GM23338 (cell line): Measurements from ENCODE around the gene SSH2. TPM values are rescaled to one million over a fixed set of nuclear protein-coding genes. Genes with fewer than 3 reads are reported as not detected.

Experiments
- ATAC-seq: fragments of 200-7000 bp; cut with Tn5 transposase; 3 replicates; pipeline ENCODE4 v1.9.1; 2020
- DNase-seq: peaks from one replicate; pipeline ENCODE4 v3.0.0-alpha.2; 2015; ENCODE audit warnings: low spot score
- H2AFZ ChIP-seq: fragments of 200-600 bp; sonication (generic); 2 replicates; pipeline ENCODE4 v1.8.0; 2016; ENCODE audit warnings: antibody characterized with exemption, mild to moderate bottlenecking, moderate library complexity
- H3F3A ChIP-seq: fragments of 200-600 bp; sonication (generic); replicated peaks from 2 replicates; pipeline ENCODE4 v1.8.0; 2017; ENCODE audit warnings: antibody characterized with exemption, mixed run types, low read depth
- H3K27ac ChIP-seq: fragments of 200-600 bp; sonication (generic); 2 replicates; pipeline ENCODE4 v1.6.1; 2016; ENCODE audit warnings: low read depth
- H3K27me3 ChIP-seq: fragments of 200-600 bp; sonication (generic); 2 replicates; pipeline ENCODE4 v1.8.0; 2016; ENCODE audit warnings: mild to moderate bottlenecking, mixed run types, moderate library complexity; ENCODE audit not compliant: insufficient read depth
- H3K36me3 ChIP-seq: fragments of 200-600 bp; sonication (generic); 2 replicates; pipeline ENCODE4 v1.8.0; 2016; ENCODE audit warnings: mild to moderate bottlenecking; ENCODE audit not compliant: insufficient read depth
- H3K4me1 ChIP-seq: fragments of 200-600 bp; sonication (generic); 2 replicates; pipeline ENCODE4 v1.8.0; 2016; ENCODE audit warnings: mild to moderate bottlenecking, moderate library complexity; ENCODE audit not compliant: insufficient read depth
- H3K4me2 ChIP-seq: fragments of 200-600 bp; sonication (generic); 2 replicates; pipeline ENCODE4 v1.7.1; 2017; ENCODE audit warnings: mixed run types
- H3K4me3 ChIP-seq: fragments of 200-600 bp; sonication (generic); 2 replicates; pipeline ENCODE4 v1.6.1; 2016; ENCODE audit warnings: mixed run types
- H3K79me2 ChIP-seq: fragments of 200-600 bp; sonication (generic); replicated peaks from 2 replicates; pipeline ENCODE4 v1.8.0; 2017; ENCODE audit warnings: mild to moderate bottlenecking; ENCODE audit not compliant: insufficient read depth
- H3K9me2 ChIP-seq: fragments of 200-600 bp; sonication (generic); 2 replicates; pipeline ENCODE4 v1.8.0; 2017; ENCODE audit not compliant: insufficient read depth
- H4K20me1 ChIP-seq: fragments of 200-600 bp; sonication (generic); replicated peaks from 2 replicates; pipeline ENCODE4 v1.8.0; 2017; ENCODE audit warnings: mild to moderate bottlenecking; ENCODE audit not compliant: insufficient read depth
- H3K27ac Mint-ChIP-seq: 2 replicates; pipeline ENCODE4 v1.8.0; 2020; ENCODE audit warnings: inconsistent platforms, mild to moderate bottlenecking, moderate library complexity, mixed read lengths
- H3K27me3 Mint-ChIP-seq: 3 replicates; pipeline ENCODE4 v1.8.0; 2022; ENCODE audit warnings: low read depth, mild to moderate bottlenecking, moderate library complexity, mixed read lengths, inconsistent platforms; ENCODE audit not compliant: insufficient read depth, poor library complexity
- H3K36me3 Mint-ChIP-seq: 3 replicates; pipeline ENCODE4 v1.8.0; 2021; ENCODE audit warnings: low read depth, mild to moderate bottlenecking, inconsistent platforms, moderate library complexity, mixed read lengths
- H3K4me1 Mint-ChIP-seq: 3 replicates; pipeline ENCODE4 v1.8.0; 2020; ENCODE audit warnings: mild to moderate bottlenecking, inconsistent platforms, mixed read lengths
- H3K4me3 Mint-ChIP-seq: 3 replicates; pipeline ENCODE4 v1.8.0; 2021; ENCODE audit warnings: moderate library complexity, mild to moderate bottlenecking, inconsistent platforms, mixed read lengths
- H3K9me3 Mint-ChIP-seq: 3 replicates; pipeline ENCODE4 v1.8.0; 2020; ENCODE audit warnings: moderate library complexity, mild to moderate bottlenecking, inconsistent platforms, mixed read lengths
- ETS1 ChIP-seq: IDR thresholded peaks from 2 replicates; pipeline ENCODE4 v1.6.1; 2016; ENCODE audit warnings: antibody characterized with exemption
- EZH2phosphoT487 ChIP-seq: fragments of 200-600 bp; sonication (generic); IDR thresholded peaks from one replicate; pipeline ENCODE4 v1.8.1; 2018; ENCODE audit warnings: antibody characterized with exemption; ENCODE audit not compliant: unreplicated experiment
- JUNB ChIP-seq: IDR thresholded peaks from one replicate; pipeline ENCODE4 v1.6.1; 2016; ENCODE audit warnings: antibody characterized with exemption; ENCODE audit not compliant: unreplicated experiment
- NANOG ChIP-seq: IDR thresholded peaks from 2 replicates; pipeline ENCODE4 v1.6.1; 2016; ENCODE audit warnings: antibody characterized with exemption, borderline replicate concordance
- REST ChIP-seq: IDR thresholded peaks from one replicate; pipeline ENCODE4 v1.6.1; 2018; ENCODE audit warnings: antibody characterized with exemption; ENCODE audit not compliant: unreplicated experiment
- ZNF114 ChIP-seq: fragments of 250-450 bp; sonication (Bioruptor Pico); IDR thresholded peaks from 2 replicates; pipeline ENCODE4 v1.5.0; 2020; ENCODE audit warnings: mild to moderate bottlenecking, moderate library complexity
- ZNF331 ChIP-seq: fragments of 250-450 bp; sonication (Bioruptor Pico); IDR thresholded peaks from 2 replicates; pipeline ENCODE4 v1.5.0; 2020; ENCODE audit warnings: low read depth, mild to moderate bottlenecking, moderate library complexity
- ZNF462 ChIP-seq: fragments of 250-450 bp; sonication (Bioruptor Pico); IDR thresholded peaks from 2 replicates; pipeline ENCODE4 v1.5.0; 2020; ENCODE audit warnings: mild to moderate bottlenecking, moderate library complexity
- polyA plus RNA-seq: library from polyadenylated mRNA; unstranded; fragments of >200 nt; fragmentation: Nextera tagmentation; extraction: Ambion mirVana; gene quantifications from 2 replicates; pipeline ENCODE4 v1.2.1, GENCODE V29; 2016
- total RNA-seq: library from RNA; depleted of rRNA; stranded (reverse); fragments of >200 nt; shearing (Covaris generic); gene quantifications from 2 replicates; pipeline ENCODE4 v1.2.3, GENCODE V29; 2014

The SSH2 gene
- total and polyA plus RNA-seq, 2 experiments from 2014 or later, result 9.9 to 12.1 TPM

DNA sequence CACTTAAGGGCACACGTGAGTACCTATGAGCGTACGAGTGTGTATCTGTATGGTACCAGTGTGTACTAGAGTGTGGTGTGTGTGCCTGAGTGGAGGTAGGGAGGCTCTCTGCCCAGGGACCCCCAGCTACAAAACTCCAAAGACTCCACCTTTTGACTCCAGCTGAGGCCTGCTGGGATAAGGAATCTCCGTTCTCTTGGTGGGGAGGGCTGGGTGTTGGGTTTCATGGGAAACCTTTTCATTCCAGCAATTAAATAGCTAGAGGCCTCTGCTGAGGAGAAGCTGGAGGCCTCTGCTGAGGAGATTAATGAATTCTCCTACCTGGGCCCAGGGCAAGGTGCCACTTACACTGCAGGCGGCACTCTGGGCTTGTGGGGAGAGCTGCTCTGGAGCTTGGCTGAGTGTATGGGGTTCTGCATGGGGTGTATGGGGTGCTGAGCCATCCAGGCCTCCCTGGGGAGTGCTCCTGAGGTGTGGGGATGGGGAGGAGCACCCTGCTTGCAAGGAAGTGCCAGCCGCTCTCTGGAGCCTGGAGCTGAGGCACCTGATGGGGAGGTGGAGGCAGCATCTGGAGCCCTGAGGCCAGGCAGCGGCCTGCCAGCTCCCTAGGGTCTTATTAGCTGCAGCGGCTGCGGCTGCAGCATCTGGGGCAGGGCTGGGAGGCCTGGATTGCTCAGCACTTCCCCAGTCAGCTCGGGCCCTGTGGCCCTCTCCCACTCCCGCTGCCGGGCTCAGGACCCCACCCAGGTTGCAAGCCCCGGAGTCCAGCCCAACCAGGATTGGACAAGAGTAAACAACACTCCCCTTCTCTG is 332.5 kb downstream of the SSH2 start:
- peaks cover 8% of the 10 kb centered on the region; the same call in 1 of the 2 replicates for H4K20me1 ChIP-seq
- TF ChIP-seq JUNB, result no peak
- TF ChIP-seq ZNF114, result no peak
- TF ChIP-seq NANOG, result no peak
- no peak for TF ChIP-seq ZNF331
- no peak for TF ChIP-seq REST
- no peak for TF ChIP-seq EZH2phosphoT487
- TF ChIP-seq ETS1, result no peak
- Mint-ChIP-seq H3K9me3 (no peaks in the 10 kb centered on the region), H3K4me1 (peaks cover 40% of the 10 kb centered on the region), H3K4me3 (peak overlapping the region; percentile 54), H3K27me3 (peaks cover 15% of the 10 kb centered on the region), H3K36me3 (no peaks in the 10 kb centered on the region), H3K27ac (peak overlapping the region; percentile 81; the same call in 1 of the 2 replicates)
- H3K4me3 ChIP-seq, result peak overlapping the region; percentile 39
- DNase-seq, result peak; percentile 70
- H3K27me3 ChIP-seq, result no peaks in the 10 kb centered on the region
- no peaks in the 10 kb centered on the region for H3K9me2 ChIP-seq
- no peak overlapping the region for H3K27ac ChIP-seq
- peaks cover 40% of the 10 kb centered on the region for H3K79me2 ChIP-seq
- peaks cover 41% of the 10 kb centered on the region for H3K4me1 ChIP-seq
- peak overlapping the region; percentile 79 for H3K4me2 ChIP-seq
- H3K36me3 ChIP-seq, result no peaks in the 10 kb centered on the region
- ATAC-seq, result peak; percentile 27
- H2AFZ ChIP-seq, result 0 out of 2 replicates have a peak overlapping the region, but pooled peaks have one; percentile 14
- peaks cover 12% of the 10 kb centered on the region; the same call in 1 of the 2 replicates for H3F3A ChIP-seq

GRCh38 chr17:29596811-29597210 is 333.2 kb downstream of the SSH2 start:
- Mint-ChIP-seq H3K9me3 (no peaks in the 10 kb centered on the region), H3K27me3 (peaks cover 20% of the 10 kb centered on the region), H3K36me3 (no peaks in the 10 kb centered on the region), H3K4me3 (no peak overlapping the region), H3K27ac (no peak overlapping the region; the same call in 1 of the 2 replicates), H3K4me1 (peaks cover 45% of the 10 kb centered on the region)
- no peaks in the 10 kb centered on the region for H3K27me3 ChIP-seq
- 0 out of 2 replicates have a peak overlapping the region, but pooled peaks have one; percentile 14 for H2AFZ ChIP-seq
- peak; percentile 30 for DNase-seq
- no peaks in the 10 kb centered on the region for H3K9me2 ChIP-seq
- no peaks in the 10 kb centered on the region for H3K36me3 ChIP-seq
- ATAC-seq, result peak; percentile 2
- peaks cover 34% of the 10 kb centered on the region for H3K79me2 ChIP-seq
- H4K20me1 ChIP-seq, result peaks cover 8% of the 10 kb centered on the region; the same call in 1 of the 2 replicates
- peaks cover 46% of the 10 kb centered on the region for H3K4me1 ChIP-seq
- peak overlapping the region; percentile 79 for H3K4me2 ChIP-seq
- H3F3A ChIP-seq, result peaks cover 16% of the 10 kb centered on the region
- H3K27ac ChIP-seq, result no peak overlapping the region
- H3K4me3 ChIP-seq, result peak overlapping the region; percentile 39
- TF ChIP-seq ZNF462 (CRISPR knock-in tag), result no peak
